BLaER1 treated with 17β-estradiol and CSF1 and Interleukin-3, amounts not matched to agents 10 nM and 100 nM (cell line): ENCODE measurements around the gene CDC45.

Experiments used
- H3K27ac ChIP-seq, 11 experiments: shearing (Covaris generic); formaldehyde crosslinking; 2 replicates each; pipeline ENCODE4 v1.8.1; 2022
- H3K27me3 ChIP-seq, 11 experiments: shearing (Covaris generic); formaldehyde crosslinking; 2 replicates each; pipeline ENCODE4 v1.8.1; 2022
- H3K36me3 ChIP-seq, 11 experiments: shearing (Covaris generic); formaldehyde crosslinking; 2 replicates each; pipeline ENCODE4 v1.8.1; 2022
- H3K4me1 ChIP-seq, 10 experiments: shearing (Covaris generic); formaldehyde crosslinking; 2 replicates each; pipeline ENCODE4 v1.8.1; 2022
- H3K4me2 ChIP-seq, 11 experiments: shearing (Covaris generic); formaldehyde crosslinking; 2 replicates each; pipeline ENCODE4 v1.8.1; 2022
- H3K4me3 ChIP-seq, 10 experiments: shearing (Covaris generic); formaldehyde crosslinking; 2 replicates each; pipeline ENCODE4 v1.8.1; 2022
- H3K9ac ChIP-seq, 11 experiments: shearing (Covaris generic); formaldehyde crosslinking; 2 replicates each; pipeline ENCODE4 v1.8.1; 2022
- H3K9me3 ChIP-seq, 11 experiments: shearing (Covaris generic); formaldehyde crosslinking; replicated peaks in 1 of 11; 2 replicates each; pipeline ENCODE4 v1.8.1; 2022
- H4K20me1 ChIP-seq, 11 experiments: shearing (Covaris generic); formaldehyde crosslinking; 2 replicates each; pipeline ENCODE4 v1.8.1; 2022
- Cebpa-rat ChIP-seq, 11 experiments: shearing (Covaris generic); IDR thresholded peaks; 2 replicates each; pipeline ENCODE4 v1.8.1; 2022

Gene CDC45

DNA sequence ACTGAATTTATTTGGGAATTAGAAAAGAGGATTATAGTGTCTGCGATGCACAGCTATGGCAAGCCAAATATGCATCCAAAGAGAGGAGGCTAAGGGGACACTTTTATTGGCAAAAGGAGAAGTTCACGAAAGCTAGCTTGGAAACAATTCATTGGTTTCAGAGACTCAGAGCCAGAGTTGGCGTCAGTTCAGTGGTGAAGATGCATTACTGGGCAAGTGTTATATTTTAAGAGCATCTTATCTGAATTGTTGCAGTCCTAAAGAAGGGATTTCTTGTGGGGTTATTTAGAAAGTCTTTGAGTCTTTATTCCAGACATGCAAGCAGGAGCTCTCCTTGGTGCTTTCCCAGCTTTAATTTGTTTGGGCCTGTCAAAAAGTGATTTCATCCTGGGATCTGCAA lies 29.5 kb downstream of the CDC45 start:
- no peak for TF ChIP-seq Cebpa-rat (IDR thresholded peaks at IDR 0.05)
- no peak overlapping the region for H3K4me2 ChIP-seq
- H3K27me3 ChIP-seq = no peaks in the 10 kb centered on the region
- no peak overlapping the region for H3K9ac ChIP-seq
- H3K4me1 ChIP-seq = peaks cover 0 to 21% (median 16%) of the 10 kb centered on the region in 10 experiments; a peak in 16 of 20 replicates
- no peak overlapping the region for H3K4me3 ChIP-seq
- peaks cover 3 to 96% (median 84%) of the 10 kb centered on the region in 11 experiments; a peak in 19 of 22 replicates for H3K36me3 ChIP-seq
- peaks cover 0 to 7% (median 0%) of the 10 kb centered on the region in 11 experiments; a peak in 2 of 22 replicates for H3K9me3 ChIP-seq
- H3K27ac ChIP-seq = no peak overlapping the region
- H4K20me1 ChIP-seq = peaks cover 0 to 22% (median 0%) of the 10 kb centered on the region in 11 experiments; a peak in 7 of 22 replicates

DNA sequence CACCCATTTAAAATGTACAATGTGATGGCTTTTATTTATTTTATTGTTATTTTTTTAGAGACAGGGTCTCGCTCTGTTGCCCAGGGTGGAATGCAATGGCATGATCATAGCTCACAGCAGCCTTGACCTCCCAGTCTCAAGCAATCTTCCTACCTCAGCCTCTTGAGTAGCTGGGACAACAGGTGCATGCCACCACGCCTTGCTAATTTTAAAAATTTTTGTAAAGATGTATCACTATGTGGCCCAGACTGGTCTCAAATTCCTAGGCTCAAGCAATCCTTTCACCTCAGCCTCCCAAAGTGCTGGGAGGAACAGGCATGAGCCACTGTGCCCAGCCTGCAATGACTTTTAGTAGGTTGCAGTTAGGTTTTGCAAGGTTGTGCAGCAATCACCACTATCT lies 30.2 kb downstream of the CDC45 start:
- H3K27ac ChIP-seq = no peak overlapping the region
- no peak for TF ChIP-seq Cebpa-rat (IDR thresholded peaks at IDR 0.05)
- peaks cover 3 to 100% (median 88%) of the 10 kb centered on the region in 11 experiments; a peak in 19 of 22 replicates for H3K36me3 ChIP-seq

DNA sequence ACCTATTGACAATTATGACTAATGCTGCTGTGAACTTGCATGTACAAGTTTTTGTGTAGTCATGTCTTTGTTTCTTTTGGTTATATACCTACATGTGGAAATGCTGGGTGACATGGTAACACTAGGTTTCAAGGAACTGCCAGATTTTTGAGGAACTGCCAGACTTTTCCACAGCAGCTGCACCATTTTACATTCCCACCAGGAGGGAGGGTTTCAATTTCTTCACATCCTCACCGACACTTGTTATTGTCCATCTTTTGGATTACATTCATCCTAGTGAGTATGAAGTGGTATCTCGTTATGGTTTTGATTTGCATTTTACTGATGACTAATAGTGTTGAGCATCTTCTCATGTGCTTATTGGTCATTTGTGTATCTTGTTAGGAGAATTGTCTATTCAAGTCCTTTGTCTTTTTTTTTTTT lies 31.2 kb downstream of the CDC45 start:
- H3K9ac ChIP-seq = no peak overlapping the region
- H4K20me1 ChIP-seq = peaks cover 0 to 35% (median 0%) of the 10 kb centered on the region in 11 experiments; a peak in 8 of 22 replicates
- H3K27me3 ChIP-seq = no peaks in the 10 kb centered on the region
- no peak overlapping the region for H3K4me3 ChIP-seq
- H3K4me1 ChIP-seq = peaks cover 0 to 4% (median under 1%) of the 10 kb centered on the region in 10 experiments; a peak in 6 of 20 replicates
- H3K27ac ChIP-seq = no peak overlapping the region
- H3K36me3 ChIP-seq = peaks cover 3 to 100% (median 97%) of the 10 kb centered on the region in 11 experiments; a peak in 19 of 22 replicates
- TF ChIP-seq Cebpa-rat (IDR thresholded peaks at IDR 0.05) = no peak
- no peak overlapping the region for H3K4me2 ChIP-seq
- peaks cover 0 to 7% (median 0%) of the 10 kb centered on the region in 11 experiments; a peak in 2 of 22 replicates for H3K9me3 ChIP-seq

More for the DNA sequence above, 30.2 kb downstream of the CDC45 start:
- H3K4me2 ChIP-seq = no peak overlapping the region
- no peak overlapping the region for H3K9ac ChIP-seq
- peaks cover 0 to 14% (median 11%) of the 10 kb centered on the region in 10 experiments; a peak in 16 of 20 replicates for H3K4me1 ChIP-seq
- H4K20me1 ChIP-seq = peaks cover 0 to 26% (median 0%) of the 10 kb centered on the region in 11 experiments; a peak in 8 of 22 replicates
- H3K4me3 ChIP-seq = no peak overlapping the region
- H3K27me3 ChIP-seq = no peaks in the 10 kb centered on the region
- peaks cover 0 to 7% (median 0%) of the 10 kb centered on the region in 11 experiments; a peak in 2 of 22 replicates for H3K9me3 ChIP-seq

DNA sequence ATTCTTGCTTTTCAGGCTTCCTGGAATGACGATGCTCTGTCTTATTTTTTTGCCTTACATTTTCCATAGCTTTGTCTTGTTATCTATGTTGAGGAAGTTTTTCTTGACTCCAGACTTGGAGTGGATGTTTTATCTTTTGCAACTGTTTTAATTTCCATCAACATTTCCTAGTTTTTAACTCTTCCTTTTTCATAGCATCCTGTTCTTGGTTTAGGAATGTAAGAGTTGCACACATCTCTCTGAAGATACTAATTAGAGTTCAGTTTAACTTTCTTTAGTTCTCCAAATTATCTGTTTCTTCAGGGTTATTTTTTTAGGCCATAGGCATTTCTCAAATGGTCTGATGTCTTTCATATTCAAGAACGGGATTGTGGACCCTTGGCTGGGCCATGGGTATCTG lies 34.1 kb downstream of the CDC45 start:
- Histone ChIP-seq H3K9ac (no peak overlapping the region), H3K4me2 (no peak overlapping the region), H3K4me1 (no peaks in the 10 kb centered on the region), H3K27ac (no peak overlapping the region), H3K4me3 (no peak overlapping the region), H3K27me3 (no peaks in the 10 kb centered on the region), H4K20me1 (peaks cover 0 to 41% (median 0%) of the 10 kb centered on the region in 11 experiments; a peak in 7 of 22 replicates), H3K36me3 (peaks cover 3 to 100% (median 97%) of the 10 kb centered on the region in 11 experiments; a peak in 19 of 22 replicates), H3K9me3 (peaks cover 0 to 7% (median 0%) of the 10 kb centered on the region in 11 experiments; a peak in 2 of 22 replicates)
- TF ChIP-seq Cebpa-rat (IDR thresholded peaks at IDR 0.05) = no peak

DNA sequence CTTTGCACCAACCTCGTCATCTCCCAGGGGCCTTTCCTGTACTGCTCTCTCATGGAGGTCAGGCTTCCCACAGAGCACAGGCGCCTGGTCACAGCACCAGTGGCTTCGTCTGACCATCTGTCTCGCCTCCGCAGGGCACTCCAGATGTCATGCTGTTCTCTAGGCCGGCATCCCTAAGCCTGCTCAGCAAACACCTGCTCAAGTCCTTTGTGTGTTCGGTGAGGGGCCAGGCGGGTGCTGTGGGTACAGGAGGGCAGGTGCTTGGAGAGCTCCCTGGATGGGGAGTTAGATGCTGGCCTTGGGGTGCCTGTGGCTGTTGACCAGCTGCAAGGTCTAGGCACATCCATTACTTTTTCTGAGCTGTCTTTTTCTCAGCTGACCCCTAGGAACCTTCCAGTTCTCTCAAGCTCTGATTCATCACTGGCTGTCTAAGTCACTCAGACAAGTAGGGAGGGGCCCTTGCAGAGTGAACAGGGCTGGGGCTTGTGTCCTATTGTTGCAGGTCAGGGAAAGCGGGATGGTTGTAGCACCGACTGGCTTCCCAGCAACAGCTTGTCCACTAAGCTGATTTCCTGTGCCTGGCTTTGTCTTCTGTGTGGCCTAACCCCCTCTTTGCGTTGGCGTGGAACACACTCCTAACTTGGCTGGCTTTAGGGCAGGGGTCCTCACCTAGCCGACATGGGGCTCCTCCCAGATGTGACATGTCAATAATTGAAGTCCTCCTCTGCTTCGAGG lies 35.3 kb downstream of the CDC45 start:
- TF ChIP-seq Cebpa-rat (IDR thresholded peaks at IDR 0.05) = no peak
- H3K36me3 ChIP-seq = peaks cover 3 to 100% (median 96%) of the 10 kb centered on the region in 11 experiments; a peak in 19 of 22 replicates
- no peak overlapping the region for H3K9ac ChIP-seq
- no peaks in the 10 kb centered on the region for H3K27me3 ChIP-seq
- H3K4me2 ChIP-seq = no peak overlapping the region
- peaks cover 0 to 53% (median 0%) of the 10 kb centered on the region in 11 experiments; a peak in 8 of 22 replicates for H4K20me1 ChIP-seq
- H3K27ac ChIP-seq = no peak overlapping the region
- peaks cover 0 to 7% (median 0%) of the 10 kb centered on the region in 11 experiments; a peak in 2 of 22 replicates for H3K9me3 ChIP-seq
- no peak overlapping the region for H3K4me3 ChIP-seq
- H3K4me1 ChIP-seq = no peaks in the 10 kb centered on the region

DNA sequence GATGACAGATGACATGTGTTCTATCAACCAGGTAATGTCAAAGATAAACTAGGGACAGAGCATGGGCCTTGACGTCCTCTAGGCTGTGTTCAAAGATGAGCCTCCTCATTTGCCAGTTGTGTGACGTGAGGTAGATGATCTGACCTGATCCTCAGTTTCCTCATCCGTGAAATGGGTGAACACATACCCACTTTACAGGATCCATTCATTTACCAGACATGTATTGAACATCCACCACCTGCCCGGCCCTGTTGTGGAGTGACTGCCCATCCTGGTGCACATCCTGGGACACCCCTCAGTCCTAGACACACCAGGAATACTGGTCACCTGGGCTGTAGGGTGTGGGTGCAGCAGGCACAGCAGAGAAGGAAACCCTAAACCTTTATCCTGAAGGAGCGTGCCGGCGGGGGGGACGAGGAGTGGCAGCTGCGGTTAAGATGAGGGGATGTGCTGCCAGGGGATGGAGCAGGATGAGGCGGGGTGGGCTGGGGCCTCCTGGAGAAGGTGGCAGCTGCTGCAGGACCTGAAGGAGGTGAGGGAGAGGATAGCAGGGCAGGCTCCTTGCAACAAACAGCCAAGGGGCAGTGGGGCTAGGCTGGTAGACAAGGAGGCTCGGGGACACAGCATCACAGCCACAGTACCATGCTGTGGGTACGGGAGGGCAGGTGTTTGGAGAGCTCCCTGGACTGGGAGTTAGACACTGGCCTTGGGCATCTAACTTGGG lies 36.1 kb downstream of the CDC45 start:
- no peak overlapping the region for H3K27ac ChIP-seq
- no peak overlapping the region for H3K4me3 ChIP-seq
- no peaks in the 10 kb centered on the region for H3K27me3 ChIP-seq
- H3K9me3 ChIP-seq = peaks cover 0 to 7% (median 0%) of the 10 kb centered on the region in 11 experiments; a peak in 2 of 22 replicates
- H4K20me1 ChIP-seq = peaks cover 0 to 57% (median 0%) of the 10 kb centered on the region in 11 experiments; a peak in 9 of 22 replicates
- H3K4me2 ChIP-seq = no peak overlapping the region
- H3K9ac ChIP-seq = no peak overlapping the region
- TF ChIP-seq Cebpa-rat (IDR thresholded peaks at IDR 0.05) = no peak
- peaks cover 3 to 100% (median 93%) of the 10 kb centered on the region in 11 experiments; a peak in 19 of 22 replicates for H3K36me3 ChIP-seq
- no peaks in the 10 kb centered on the region for H3K4me1 ChIP-seq

DNA sequence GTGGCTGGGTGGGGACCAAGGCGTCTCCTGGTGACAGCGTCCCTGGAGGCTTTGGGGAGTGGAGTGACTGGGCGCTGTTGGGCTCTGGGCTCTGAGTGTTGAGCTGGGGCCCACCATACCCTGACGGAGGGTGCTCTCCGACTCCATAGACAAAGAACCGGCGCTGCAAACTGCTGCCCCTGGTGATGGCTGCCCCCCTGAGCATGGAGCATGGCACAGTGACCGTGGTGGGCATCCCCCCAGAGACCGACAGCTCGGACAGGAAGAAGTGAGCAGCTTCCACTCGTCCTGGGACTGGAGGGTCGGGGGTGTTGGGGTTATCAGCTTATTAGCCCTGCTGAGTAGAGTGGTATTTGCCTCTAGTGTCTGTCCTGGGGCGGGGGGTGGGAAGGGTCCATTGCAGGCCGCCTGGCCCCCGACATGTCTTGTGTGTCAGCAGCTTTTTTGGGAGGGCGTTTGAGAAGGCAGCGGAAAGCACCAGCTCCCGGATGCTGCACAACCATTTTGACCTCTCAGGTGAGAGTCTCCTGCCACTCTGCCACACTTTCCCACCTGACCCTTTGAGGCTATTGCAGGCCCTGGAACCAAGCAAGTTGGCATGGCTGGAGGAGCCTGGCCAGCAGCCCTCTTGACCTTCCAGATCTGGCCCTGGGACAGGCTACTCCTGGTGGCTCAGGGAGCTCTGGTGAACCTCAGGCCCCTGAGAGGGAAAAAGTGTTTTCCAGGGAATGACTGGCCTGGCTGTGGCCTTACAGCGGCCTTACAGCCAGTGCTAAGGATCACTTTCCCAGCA lies 36.9 kb downstream of the CDC45 start:
- H3K4me3 ChIP-seq = no peak overlapping the region
- H3K27me3 ChIP-seq = peaks cover 0 to 2% (median under 1%) of the 10 kb centered on the region in 11 experiments; a peak in 7 of 22 replicates
- H3K36me3 ChIP-seq = peaks cover 3 to 100% (median 92%) of the 10 kb centered on the region in 11 experiments; a peak in 19 of 22 replicates
- H3K9ac ChIP-seq = no peak overlapping the region
- peaks cover 0 to 64% (median under 1%) of the 10 kb centered on the region in 11 experiments; a peak in 9 of 22 replicates for H4K20me1 ChIP-seq
- peaks cover 0 to 7% (median 0%) of the 10 kb centered on the region in 11 experiments; a peak in 2 of 22 replicates for H3K9me3 ChIP-seq
- H3K4me2 ChIP-seq = no peak overlapping the region
- no peaks in the 10 kb centered on the region for H3K4me1 ChIP-seq
- H3K27ac ChIP-seq = no peak overlapping the region
- TF ChIP-seq Cebpa-rat (IDR thresholded peaks at IDR 0.05) = no peak

DNA sequence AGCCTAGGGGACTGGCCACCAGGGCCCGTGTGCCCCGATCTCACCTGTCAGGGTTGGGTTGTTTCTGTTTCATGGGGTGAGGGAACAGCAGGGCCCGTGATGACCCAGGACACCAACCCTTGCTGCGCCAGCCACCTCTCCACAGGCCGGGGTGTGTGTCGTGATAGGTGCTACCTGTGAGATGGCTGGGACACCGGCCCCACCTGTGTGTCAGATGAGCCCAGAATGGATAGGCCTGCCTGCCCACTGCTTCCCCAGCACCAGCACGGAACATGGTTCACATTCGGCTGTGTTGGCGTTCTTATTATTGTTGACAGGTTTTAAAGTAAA lies 37.4 kb downstream of the CDC45 start:
- H3K4me1 ChIP-seq = no peaks in the 10 kb centered on the region
- H3K9ac ChIP-seq = no peak overlapping the region
- no peak overlapping the region for H3K4me2 ChIP-seq
- no peak overlapping the region for H3K4me3 ChIP-seq
- H4K20me1 ChIP-seq = peaks cover 0 to 70% (median 6%) of the 10 kb centered on the region in 11 experiments; a peak in 11 of 22 replicates
- peaks cover 2 to 8% (median 6%) of the 10 kb centered on the region in 11 experiments; a peak in 19 of 22 replicates for H3K27me3 ChIP-seq
- H3K9me3 ChIP-seq = peaks cover 0 to 7% (median 0%) of the 10 kb centered on the region in 11 experiments; a peak in 2 of 22 replicates
- no peak overlapping the region for H3K27ac ChIP-seq
- TF ChIP-seq Cebpa-rat (IDR thresholded peaks at IDR 0.05) = no peak
- peaks cover 3 to 100% (median 89%) of the 10 kb centered on the region in 11 experiments; a peak in 19 of 22 replicates for H3K36me3 ChIP-seq
